HUES48 (cell line): ENCODE results near the gene PLA2G4F.

ENCODE experiments used
- H3K27ac ChIP-seq: one replicate; pipeline ENCODE4 v1.7.0; 2013; ENCODE audit warnings: low read depth, low read length, inconsistent platforms
- H3K27me3 ChIP-seq: 2 replicates; pipeline ENCODE4 v1.6.1; 2013; ENCODE audit warnings: mild to moderate bottlenecking, low read length; ENCODE audit not compliant: control insufficient read depth, insufficient read depth
- H3K36me3 ChIP-seq: 2 replicates; pipeline ENCODE4 v1.6.1; 2013; ENCODE audit warnings: low read length; ENCODE audit not compliant: control insufficient read depth, insufficient read depth
- H3K4me1 ChIP-seq: 2 replicates; pipeline ENCODE4 v1.6.1; 2013; ENCODE audit warnings: mild to moderate bottlenecking, low read length; ENCODE audit not compliant: control insufficient read depth, insufficient read depth
- H3K4me3 ChIP-seq: 2 replicates; pipeline ENCODE4 v1.5.1; 2013; ENCODE audit warnings: mild to moderate bottlenecking, low read depth, low read length
- H3K9ac ChIP-seq: 2 replicates; pipeline ENCODE4 v1.6.1; 2013; ENCODE audit warnings: mild to moderate bottlenecking, low read depth, low read length, moderate library complexity
- H3K9me3 ChIP-seq: 2 replicates; pipeline ENCODE4 v1.6.1; 2013; ENCODE audit warnings: low read length; ENCODE audit not compliant: control insufficient read depth, insufficient read depth

Gene PLA2G4F

DNA sequence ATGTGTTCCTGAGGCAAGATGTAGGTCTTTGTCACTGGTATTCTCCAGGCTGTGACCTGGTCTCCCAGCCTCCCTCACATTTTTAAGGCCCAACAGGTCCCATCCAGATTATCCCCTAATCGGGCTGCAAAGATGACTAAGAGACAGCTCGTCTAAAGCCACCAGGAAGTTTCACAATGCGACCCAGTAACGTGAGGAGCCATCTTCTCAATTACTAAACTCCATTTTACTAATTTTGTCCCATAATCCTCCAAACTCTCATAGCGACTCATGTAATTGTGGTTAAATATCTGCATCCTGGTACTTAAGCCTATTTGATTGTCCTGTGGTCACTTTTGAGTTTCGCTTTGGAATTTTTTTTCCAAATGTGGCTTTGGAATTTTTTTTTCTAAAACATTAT lies 8.7 kb upstream of the PLA2G4F start:
- Histone ChIP-seq H3K9ac (no peak overlapping the region), H3K4me3 (no peak overlapping the region), H3K9me3 (no peaks in the 10 kb centered on the region), H3K4me1 (no peaks in the 10 kb centered on the region), H3K36me3 (peaks cover 92% of the 10 kb centered on the region), H3K27ac (no peak overlapping the region), H3K27me3 (no peaks in the 10 kb centered on the region)

DNA sequence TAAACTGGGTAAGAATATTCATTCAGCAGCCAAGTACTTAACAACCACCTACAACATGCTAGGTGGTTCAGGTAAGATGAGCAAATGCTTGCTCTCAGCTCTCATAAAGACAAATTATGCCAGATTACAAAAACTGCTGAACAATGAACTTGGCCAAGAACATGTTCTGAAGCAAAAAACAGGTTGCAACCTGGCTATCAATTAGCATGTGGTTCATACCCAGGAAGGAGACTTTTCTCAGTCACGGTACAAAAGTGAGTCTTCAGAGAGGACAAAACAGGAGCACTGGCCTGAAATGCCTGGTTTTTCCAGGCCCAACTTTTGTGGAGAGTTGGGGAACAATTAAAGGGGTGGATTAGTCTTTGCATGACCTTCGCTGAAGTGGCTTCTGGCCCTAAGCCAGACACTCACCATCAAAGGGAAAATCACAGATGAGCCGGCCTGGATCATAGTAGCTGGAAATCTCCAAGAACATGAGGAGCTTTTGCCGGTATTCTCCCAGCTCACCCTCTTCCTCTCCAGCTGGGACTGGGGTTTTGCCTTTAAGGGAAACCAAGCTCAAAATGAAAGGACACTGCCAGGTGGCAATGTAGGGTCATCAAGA lies 7.6 kb upstream of the PLA2G4F start:
- Histone ChIP-seq H3K9ac (no peak overlapping the region), H3K36me3 (peaks cover 94% of the 10 kb centered on the region), H3K4me1 (no peaks in the 10 kb centered on the region), H3K9me3 (no peaks in the 10 kb centered on the region), H3K27ac (no peak overlapping the region), H3K27me3 (no peaks in the 10 kb centered on the region), H3K4me3 (no peak overlapping the region)

DNA sequence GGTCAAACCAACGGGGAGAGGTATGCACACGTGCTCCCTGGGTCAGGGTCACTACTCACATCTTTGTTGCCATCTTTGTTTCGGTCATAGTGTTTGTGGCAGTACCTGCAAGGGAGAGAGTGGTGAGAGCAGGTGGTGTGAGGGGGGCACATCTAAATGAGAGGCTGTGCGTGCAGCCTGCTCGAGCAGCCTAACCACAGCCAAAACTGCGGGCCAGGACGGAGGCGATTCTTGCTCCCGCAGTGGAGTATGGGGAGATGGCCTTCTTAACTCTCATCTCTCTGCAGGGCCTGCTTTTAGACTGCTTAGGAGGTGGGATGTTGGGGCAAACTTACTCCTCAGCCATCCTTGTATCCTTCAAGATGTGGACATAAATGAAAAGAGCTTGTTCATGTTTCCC lies 6.9 kb upstream of the PLA2G4F start:
- Histone ChIP-seq H3K9me3 (no peaks in the 10 kb centered on the region), H3K4me3 (no peak overlapping the region), H3K9ac (no peak overlapping the region), H3K36me3 (peaks cover 98% of the 10 kb centered on the region), H3K27me3 (no peaks in the 10 kb centered on the region), H3K4me1 (no peaks in the 10 kb centered on the region), H3K27ac (no peak overlapping the region)

DNA sequence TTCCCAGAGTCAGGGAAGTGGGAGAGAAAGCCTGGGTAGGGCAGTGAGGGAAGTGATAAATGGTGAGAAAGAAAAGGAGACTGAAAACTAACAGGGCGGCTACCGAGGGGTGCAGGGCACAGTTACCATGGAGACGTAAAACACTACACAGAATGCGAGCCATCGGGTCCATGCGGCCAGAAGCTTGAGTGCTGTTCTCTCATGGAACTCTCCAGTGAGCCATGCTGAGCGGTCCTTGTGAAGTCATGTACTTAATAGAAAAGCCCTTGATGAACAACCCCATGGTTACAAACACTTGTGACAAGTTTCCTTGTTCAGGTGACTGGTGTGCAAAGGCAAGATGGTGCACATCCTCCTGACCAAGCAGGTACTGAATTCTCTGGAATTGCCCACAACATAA lies 3.7 kb upstream of the PLA2G4F start:
- no peaks in the 10 kb centered on the region for H3K27me3 ChIP-seq
- H3K9ac ChIP-seq = no peak overlapping the region
- peaks cover 66% of the 10 kb centered on the region for H3K36me3 ChIP-seq
- H3K27ac ChIP-seq = no peak overlapping the region
- H3K4me1 ChIP-seq = no peaks in the 10 kb centered on the region
- no peaks in the 10 kb centered on the region for H3K9me3 ChIP-seq
- no peak overlapping the region for H3K4me3 ChIP-seq

DNA sequence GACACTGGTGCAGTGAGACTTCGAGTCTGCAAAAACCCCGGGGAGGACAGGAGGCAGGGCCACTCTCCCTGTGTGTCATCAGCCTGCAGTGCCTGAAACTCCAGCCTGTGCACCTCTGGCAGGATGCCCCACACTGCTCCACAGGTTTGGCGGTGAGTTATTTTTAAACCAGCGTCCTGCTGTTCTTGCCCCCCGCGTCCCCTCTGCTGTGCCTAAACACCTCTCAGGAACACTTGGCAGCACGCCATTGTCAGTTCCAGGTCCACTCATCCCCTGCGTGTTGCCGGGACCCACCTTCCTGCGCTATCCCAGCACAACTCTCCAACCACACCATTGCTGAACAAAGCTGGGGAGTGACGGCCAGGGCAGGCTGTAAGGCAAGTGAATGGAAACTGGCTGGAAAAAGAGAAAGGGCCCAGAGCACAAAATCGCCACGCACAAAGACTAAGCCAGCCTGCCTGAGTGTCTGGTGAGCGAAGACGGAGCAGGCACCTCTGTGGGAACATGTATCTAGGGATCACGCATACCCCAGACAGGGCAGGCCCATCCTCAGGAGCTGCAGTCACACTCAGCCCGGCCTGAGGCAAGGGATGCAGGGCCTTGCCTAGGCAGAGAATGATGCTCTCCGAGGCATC lies 3.1 kb upstream of the PLA2G4F start:
- peaks cover 60% of the 10 kb centered on the region for H3K36me3 ChIP-seq
- H3K27ac ChIP-seq = no peak overlapping the region
- no peak overlapping the region for H3K4me3 ChIP-seq

DNA sequence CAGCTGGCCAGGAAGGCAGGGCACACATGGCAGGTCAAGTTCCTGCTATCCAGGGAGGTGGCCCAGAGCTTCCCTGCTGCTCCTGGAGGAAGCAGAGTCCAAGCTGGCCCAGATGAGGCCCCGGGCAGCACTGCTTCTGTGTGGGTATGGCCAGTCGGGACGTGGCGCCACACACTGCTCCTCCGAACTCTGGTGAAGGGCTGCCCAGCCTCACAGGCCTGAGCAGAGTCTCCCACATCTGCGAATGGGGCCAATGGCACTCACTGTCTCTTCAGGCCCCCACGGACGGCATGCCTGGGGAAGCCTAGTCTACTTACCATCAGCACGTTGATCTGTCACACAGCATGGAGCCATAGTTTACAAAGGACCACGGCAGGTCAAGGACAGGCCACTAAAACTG lies 2.5 kb upstream of the PLA2G4F start:
- Histone ChIP-seq H3K36me3 (peaks cover 54% of the 10 kb centered on the region), H3K27me3 (no peaks in the 10 kb centered on the region), H3K27ac (no peak overlapping the region), H3K9me3 (no peaks in the 10 kb centered on the region), H3K4me1 (no peaks in the 10 kb centered on the region), H3K9ac (no peak overlapping the region), H3K4me3 (no peak overlapping the region)

More for the DNA sequence above, 3.1 kb upstream of the PLA2G4F start:
- Histone ChIP-seq H3K27me3 (no peaks in the 10 kb centered on the region), H3K4me1 (no peaks in the 10 kb centered on the region), H3K9me3 (no peaks in the 10 kb centered on the region), H3K9ac (no peak overlapping the region)

DNA sequence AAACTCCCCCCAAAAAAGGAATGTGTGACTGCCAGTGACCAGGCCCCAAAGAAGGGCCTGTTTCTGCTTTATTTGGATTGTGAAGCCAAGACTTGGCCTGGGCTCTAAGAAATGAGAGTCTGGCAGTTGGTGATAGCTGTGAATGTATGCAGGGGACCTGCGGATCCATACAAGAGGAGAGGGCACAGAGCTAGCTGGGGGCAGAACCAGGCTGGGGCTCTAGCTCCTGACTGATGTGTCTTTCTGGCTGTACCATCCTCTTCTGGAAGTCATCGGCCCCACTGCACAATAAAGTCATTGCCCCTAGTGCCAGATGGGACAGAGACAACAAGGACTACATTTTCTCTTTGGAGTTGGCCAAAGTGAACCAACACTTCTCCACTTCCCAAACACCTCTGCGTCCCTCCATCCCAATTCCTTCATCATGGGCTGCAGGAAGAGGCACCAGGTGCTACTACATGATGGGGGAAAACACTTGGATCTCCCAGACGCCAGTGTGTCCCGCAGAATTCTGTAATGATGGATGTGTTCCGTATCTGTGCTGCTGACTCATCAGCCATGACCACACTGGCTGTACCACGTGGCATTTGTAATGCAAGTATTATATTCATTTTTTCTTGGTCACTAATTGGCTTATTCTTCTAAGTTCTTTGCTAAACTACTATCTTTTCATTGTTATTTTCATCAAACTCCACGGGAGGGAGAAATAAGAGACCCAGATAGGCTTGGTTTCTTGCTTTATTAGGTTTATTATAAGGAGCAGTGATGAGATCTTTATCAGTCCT lies 1.7 kb upstream of the PLA2G4F start:
- Histone ChIP-seq H3K4me1 (no peaks in the 10 kb centered on the region), H3K9ac (no peak overlapping the region), H3K9me3 (no peaks in the 10 kb centered on the region), H3K36me3 (peaks cover 46% of the 10 kb centered on the region), H3K27ac (no peak overlapping the region), H3K27me3 (no peaks in the 10 kb centered on the region), H3K4me3 (no peak overlapping the region)

DNA sequence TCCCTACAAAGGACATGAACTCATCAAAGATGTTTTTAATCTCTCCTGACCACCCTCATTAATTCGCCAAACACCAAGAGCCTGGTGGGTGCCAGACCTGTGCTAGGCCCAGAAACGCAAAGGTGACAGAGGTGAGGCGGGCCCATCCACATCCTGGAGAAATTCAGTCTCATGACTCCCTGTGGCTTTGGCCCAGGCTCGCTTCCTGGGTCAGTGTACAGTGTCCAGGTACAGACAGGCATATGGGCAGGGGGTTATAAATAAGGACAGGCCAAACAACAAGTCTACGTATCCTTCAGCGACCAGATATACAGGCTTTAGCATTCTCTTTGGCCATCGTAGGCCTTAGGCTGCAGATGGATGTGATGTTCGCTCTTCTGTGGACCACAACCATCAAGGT lies 945 bp upstream of the PLA2G4F start:
- Histone ChIP-seq H3K27me3 (no peaks in the 10 kb centered on the region), H3K27ac (no peak overlapping the region), H3K9me3 (no peaks in the 10 kb centered on the region), H3K36me3 (peaks cover 38% of the 10 kb centered on the region), H3K4me1 (no peaks in the 10 kb centered on the region), H3K4me3 (no peak overlapping the region), H3K9ac (no peak overlapping the region)

DNA sequence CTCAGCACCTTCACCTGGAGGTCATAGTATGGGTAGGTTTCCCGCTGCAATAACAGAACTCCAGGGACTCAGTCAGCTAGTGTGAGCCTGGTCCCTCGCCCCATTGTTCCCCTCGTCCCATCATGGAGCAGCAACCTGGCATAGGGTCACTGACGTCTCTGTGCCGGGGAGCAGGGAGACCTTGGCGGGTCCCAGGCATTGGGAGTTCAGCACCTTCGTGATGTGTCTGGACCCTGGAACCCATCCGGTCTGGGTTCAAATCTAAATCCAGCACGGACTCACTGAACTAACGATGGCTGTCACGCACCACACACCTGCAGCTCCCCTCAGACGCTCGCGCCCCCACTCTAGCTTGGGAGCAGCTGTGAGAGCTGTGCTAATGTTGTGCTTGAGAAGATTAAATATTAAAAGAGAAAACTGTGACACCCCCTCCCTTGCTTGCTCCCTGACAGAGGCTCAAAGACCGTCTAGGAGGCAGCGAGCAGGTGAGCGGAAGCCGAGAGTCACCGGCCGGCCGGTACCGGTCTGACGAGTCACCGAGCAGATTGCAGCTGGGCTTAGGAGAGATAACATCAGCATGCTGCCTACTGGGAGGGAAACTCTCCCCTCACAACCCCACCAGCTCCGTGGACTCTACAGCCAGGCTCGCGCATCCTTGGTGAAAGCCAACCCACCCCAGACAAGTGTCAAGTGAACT lies 742 bp downstream of the PLA2G4F start:
- Histone ChIP-seq H3K4me3 (no peak overlapping the region), H3K9me3 (no peaks in the 10 kb centered on the region), H3K36me3 (peaks cover 22% of the 10 kb centered on the region), H3K9ac (no peak overlapping the region), H3K4me1 (no peaks in the 10 kb centered on the region), H3K27me3 (no peaks in the 10 kb centered on the region), H3K27ac (no peak overlapping the region)

DNA sequence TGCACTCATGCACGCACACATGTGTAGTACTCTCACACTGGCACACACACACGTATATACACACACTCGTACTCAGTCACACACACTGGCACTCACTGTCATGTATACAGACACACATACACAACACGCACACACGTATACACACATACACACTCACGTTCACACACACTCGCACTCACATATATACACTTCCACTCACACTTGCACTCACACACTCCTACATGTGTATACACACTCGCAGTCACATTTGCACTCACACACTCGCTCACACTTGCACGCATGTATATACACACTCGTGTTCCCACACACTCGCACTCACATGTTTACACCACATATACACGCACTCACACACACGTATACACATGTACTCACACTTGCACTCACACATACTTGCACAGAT lies 1.5 kb downstream of the PLA2G4F start:
- Histone ChIP-seq H3K9me3 (no peaks in the 10 kb centered on the region), H3K36me3 (peaks cover 14% of the 10 kb centered on the region), H3K27ac (no peak overlapping the region), H3K4me1 (no peaks in the 10 kb centered on the region), H3K27me3 (no peaks in the 10 kb centered on the region), H3K4me3 (no peak overlapping the region), H3K9ac (no peak overlapping the region)
